BJ (cell line): ENCODE data around the gene RGCC. TPM values are rescaled to one million over a fixed set of nuclear protein-coding genes. Genes with fewer than 3 reads are reported as not detected.

Experiments
- CTCF ChIA-PET: fragments of 350-600 bp; formaldehyde crosslinking; extraction: SDS; loops from one replicate; lab custom pipeline; 2021; ENCODE audit warnings: antibody characterized with exemption, inconsistent platforms; lab: Yijun Ruan, JAX
- POLR2A ChIA-PET: fragments of 300-600 bp; sonication (Branson Sonifier 250); formaldehyde crosslinking; extraction: SDS; loops from one replicate; lab custom pipeline; 2021; ENCODE audit warnings: antibody characterized with exemption; lab: Charles Lee
- DNase-seq: peaks from one replicate; pipeline ENCODE4 v3.0.0-alpha.2; 2011; ENCODE audit warnings: low read depth
- H3K27me3 ChIP-seq: 2 replicates; pipeline ENCODE4 v1.6.0; 2011; ENCODE audit warnings: low read length; ENCODE audit not compliant: control insufficient read depth, insufficient read depth
- H3K36me3 ChIP-seq: 2 replicates; pipeline ENCODE4 v1.5.1; 2011; ENCODE audit warnings: low read length; ENCODE audit not compliant: control insufficient read depth, insufficient read depth
- H3K4me3 ChIP-seq: 2 replicates; pipeline ENCODE4 v1.5.1; 2011; ENCODE audit warnings: low read depth, mild to moderate bottlenecking, control low read depth, low read length
- CTCF ChIP-seq: IDR thresholded peaks from 2 replicates; pipeline ENCODE4 v1.5.1; 2011; ENCODE audit warnings: low read depth, mild to moderate bottlenecking, control low read depth, inconsistent platforms, low read length, moderate library complexity; ENCODE audit not compliant: insufficient read depth
- polyA plus RNA-seq: library from polyadenylated mRNA; depleted of rRNA; stranded (reverse); fragments of >200 nt; gene quantifications from 2 replicates; pipeline ENCODE4 v1.2.3, GENCODE V29; 2011

Gene RGCC
- polyA plus RNA-seq, 1 experiment = 5.7 TPM

- POLR2A ChIA-PET = no interaction called here
- Histone ChIP-seq H3K36me3 (no peaks in the 10 kb centered on the region; the same call in 1 of the 2 replicates), H3K4me3 (peak overlapping the region; percentile 57), H3K27me3 (peaks cover 7% of the 10 kb centered on the region)
- no peak for DNase-seq
- CTCF ChIA-PET = interaction anchor here (0.6 to 2.6 kb wide), 21 partner anchors 8 to 196 kb away, joined by 3 to 21 read pairs (median 3); no protein-coding TSS in a partner anchor
- peak; percentile 86 for TF ChIP-seq CTCF
Observed at GRCh38 chr13:41458761-41459431, 1.5 kb downstream of the RGCC start.

- Histone ChIP-seq H3K27me3 (peaks cover 7% of the 10 kb centered on the region), H3K36me3 (no peaks in the 10 kb centered on the region; the same call in 1 of the 2 replicates), H3K4me3 (no peak overlapping the region)
- TF ChIP-seq CTCF = no peak
- no peak for DNase-seq
- ChIA-PET CTCF (interaction anchor here (0.9 to 2.6 kb wide), 11 partner anchors 11 to 193 kb away, joined by 3 to 21 read pairs (median 3); no protein-coding TSS in a partner anchor), POLR2A (no interaction called here)
Observed at GRCh38 chr13:41459432-41460073, 2.2 kb downstream of the RGCC start.

GRCh38 chr13:41460074-41460465, 2.7 kb downstream of the RGCC start:
- no peak overlapping the region for H3K4me3 ChIP-seq
- DNase-seq = no peak
- ChIA-PET CTCF (interaction anchor here (0.9 to 2.6 kb wide), 5 partner anchors 11 to 192 kb away, joined by 3 to 21 read pairs (median 3); no protein-coding TSS in a partner anchor), POLR2A (no interaction called here)
- H3K27me3 ChIP-seq = peaks cover 7% of the 10 kb centered on the region
- TF ChIP-seq CTCF = no peak
- H3K36me3 ChIP-seq = no peaks in the 10 kb centered on the region; the same call in 1 of the 2 replicates

- DNase-seq = no peak
- ChIA-PET POLR2A (no interaction called here), CTCF (no interaction called here)
- Histone ChIP-seq H3K27me3 (peaks cover 4% of the 10 kb centered on the region), H3K36me3 (no peaks in the 10 kb centered on the region; the same call in 1 of the 2 replicates), H3K4me3 (no peak overlapping the region)
- no peak for TF ChIP-seq CTCF
Observed at GRCh38 chr13:41460930-41461329, 3.6 kb downstream of the RGCC start.

GRCh38 chr13:41461527-41462139, 4.3 kb downstream of the RGCC start:
- CTCF ChIA-PET = no interaction called here
- H3K4me3 ChIP-seq = no peak overlapping the region
- peaks cover 1% of the 10 kb centered on the region for H3K27me3 ChIP-seq
- TF ChIP-seq CTCF = no peak
- H3K36me3 ChIP-seq = no peaks in the 10 kb centered on the region; the same call in 1 of the 2 replicates
- no peak for DNase-seq
- POLR2A ChIA-PET = no interaction called here
